ENCODE results near the gene FUZ. TPM values are rescaled to one million over a fixed set of nuclear protein-coding genes. Genes with fewer than 3 reads are reported as not detected.

FUZ gene
- total RNA-seq, 1 donor from 2014 or later: 8.3 TPM

DNA sequence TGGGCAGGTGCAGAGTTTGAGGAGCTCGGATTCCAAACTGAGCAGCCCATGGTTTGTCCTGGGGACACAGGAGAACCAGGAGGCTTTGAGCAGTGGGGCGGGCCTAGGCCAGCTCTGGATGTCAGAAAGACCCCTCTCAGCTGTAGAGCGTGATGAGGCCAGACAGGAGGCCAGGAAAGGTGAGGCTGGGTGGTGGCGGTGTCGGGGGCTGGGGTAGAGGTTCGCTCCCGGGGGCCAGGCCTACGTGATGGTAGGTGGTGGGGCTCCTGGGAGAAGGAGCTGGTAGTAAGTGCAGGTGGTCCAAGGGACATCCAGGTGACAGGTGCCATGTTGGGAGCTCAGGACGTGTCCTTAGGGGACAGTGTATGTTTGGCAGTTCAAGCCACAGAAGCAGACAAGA is 24.3 kb upstream of the FUZ start:
- H3K4me3 ChIP-seq (ENCODE audit: low read depth, low read length): no peak overlapping the region
- DNase-seq (ENCODE audit: low read depth): no peak
- TF ChIP-seq, protein P1, sequence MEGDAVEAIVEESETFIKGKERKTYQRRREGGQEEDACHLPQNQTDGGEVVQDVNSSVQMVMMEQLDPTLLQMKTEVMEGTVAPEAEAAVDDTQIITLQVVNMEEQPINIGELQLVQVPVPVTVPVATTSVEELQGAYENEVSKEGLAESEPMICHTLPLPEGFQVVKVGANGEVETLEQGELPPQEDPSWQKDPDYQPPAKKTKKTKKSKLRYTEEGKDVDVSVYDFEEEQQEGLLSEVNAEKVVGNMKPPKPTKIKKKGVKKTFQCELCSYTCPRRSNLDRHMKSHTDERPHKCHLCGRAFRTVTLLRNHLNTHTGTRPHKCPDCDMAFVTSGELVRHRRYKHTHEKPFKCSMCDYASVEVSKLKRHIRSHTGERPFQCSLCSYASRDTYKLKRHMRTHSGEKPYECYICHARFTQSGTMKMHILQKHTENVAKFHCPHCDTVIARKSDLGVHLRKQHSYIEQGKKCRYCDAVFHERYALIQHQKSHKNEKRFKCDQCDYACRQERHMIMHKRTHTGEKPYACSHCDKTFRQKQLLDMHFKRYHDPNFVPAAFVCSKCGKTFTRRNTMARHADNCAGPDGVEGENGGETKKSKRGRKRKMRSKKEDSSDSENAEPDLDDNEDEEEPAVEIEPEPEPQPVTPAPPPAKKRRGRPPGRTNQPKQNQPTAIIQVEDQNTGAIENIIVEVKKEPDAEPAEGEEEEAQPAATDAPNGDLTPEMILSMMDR (conservative IDR thresholded peaks at IDR 0.05; ENCODE audit: low read depth, low read length): no peak

DNA sequence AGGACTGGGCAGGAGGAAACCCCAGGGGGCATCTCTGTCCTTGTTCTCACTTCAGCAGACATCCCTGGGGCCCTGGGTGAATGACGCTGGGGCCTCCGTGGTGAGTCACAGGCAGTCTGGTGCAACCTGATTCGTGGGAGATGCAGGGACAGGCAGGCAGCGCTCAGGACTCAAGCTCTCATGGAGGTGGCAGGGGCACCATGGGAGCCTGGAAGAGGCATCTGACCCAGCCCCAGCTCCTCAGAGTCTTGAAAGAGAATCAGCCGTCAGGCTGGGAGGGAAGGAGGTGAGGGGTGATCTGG is 23.9 kb upstream of the FUZ start:
- no peak for DNase-seq (ENCODE audit: low read depth)
- no peak overlapping the region for H3K4me3 ChIP-seq (ENCODE audit: low read depth, low read length)
- TF ChIP-seq, protein P1 (conservative IDR thresholded peaks at IDR 0.05; ENCODE audit: low read depth, low read length): no peak

DNA sequence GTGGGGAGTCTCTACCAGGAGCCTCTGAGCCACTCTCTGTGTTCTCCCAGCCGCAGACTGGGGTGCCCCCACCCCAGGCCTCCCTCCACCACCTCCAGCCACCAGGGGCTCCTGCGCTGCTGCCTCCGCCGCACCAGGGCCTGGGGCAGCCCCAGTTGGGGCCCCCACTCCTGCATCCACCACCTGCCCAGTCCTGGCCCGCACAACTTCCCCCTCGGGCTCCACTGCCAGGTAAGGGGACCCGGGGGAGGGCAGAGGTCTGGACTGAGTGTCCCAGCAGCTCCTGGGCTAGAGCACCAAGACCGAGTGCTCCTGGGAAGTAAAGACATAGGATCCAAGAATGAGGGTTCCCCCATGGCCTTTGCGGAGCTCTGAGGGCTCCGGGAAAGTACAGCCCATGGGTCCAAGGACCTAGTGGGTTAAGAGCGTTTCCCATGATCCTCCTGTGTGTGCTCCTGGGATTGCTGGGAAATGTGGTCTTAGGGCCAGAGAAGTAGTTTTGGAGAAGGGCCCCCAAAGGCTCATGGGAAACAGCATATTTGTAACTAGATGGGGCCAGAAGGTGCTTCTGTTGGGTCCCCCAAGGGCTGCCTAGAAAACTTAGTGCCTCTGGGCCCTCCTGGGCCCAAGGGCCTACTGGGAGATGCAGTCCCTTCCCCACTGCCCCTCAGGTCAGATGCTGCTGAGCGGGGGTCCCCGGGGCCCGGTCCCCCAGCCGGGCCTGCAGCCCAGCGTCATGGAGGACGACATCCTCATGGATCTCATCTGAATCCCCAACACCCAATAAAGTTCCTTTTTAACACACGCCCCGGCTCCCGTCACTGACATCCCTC is 23.3 kb upstream of the FUZ start:
- DNase-seq (ENCODE audit: low read depth): no peak
- TF ChIP-seq, protein P1 (conservative IDR thresholded peaks at IDR 0.05; ENCODE audit: low read depth, low read length): no peak
- no peak overlapping the region for H3K4me3 ChIP-seq (ENCODE audit: low read depth, low read length)

DNA sequence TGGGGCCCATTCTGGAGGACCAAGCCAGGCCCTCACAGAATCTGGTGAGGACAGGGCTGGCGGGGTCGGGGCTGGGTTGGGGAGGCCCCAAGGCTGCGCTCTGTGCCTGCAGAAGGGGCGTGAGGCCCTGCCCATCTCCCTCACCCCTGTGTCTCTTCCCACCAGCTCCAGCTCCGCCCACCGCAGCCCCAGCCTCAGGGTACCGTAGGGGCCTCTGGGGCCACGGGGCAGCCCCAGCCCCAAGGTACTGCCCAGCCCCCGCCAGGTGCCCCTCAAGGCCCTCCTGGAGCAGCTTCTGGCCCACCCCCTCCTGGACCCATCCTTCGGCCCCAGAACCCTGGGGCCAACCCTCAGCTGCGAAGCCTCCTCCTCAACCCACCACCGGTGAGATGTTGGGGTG is 22.5 kb upstream of the FUZ start:
- DNase-seq (ENCODE audit: low read depth): no peak
- no peak overlapping the region for H3K4me3 ChIP-seq (ENCODE audit: low read depth, low read length)
- TF ChIP-seq, protein P1 (conservative IDR thresholded peaks at IDR 0.05; ENCODE audit: low read depth, low read length): no peak

DNA sequence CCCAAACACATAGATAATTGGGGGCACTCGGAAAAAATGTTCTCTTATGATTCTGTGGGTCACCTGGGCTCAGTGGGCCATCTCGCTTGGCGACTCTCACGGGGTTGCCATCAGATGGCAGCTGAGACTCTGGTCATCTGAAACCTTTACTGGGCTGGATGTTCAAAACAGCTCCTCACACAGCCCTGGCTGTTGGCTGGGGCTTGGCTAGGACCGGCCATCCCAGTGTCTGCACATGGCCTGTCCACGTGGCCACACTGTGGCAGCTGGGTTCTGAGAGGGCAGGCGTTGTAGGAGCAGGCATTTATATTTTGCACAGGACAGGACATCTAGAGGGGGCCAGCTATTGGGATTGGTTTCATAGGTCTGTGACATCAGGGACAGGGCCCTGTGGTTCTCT is 20.5 kb upstream of the FUZ start:
- no peak for DNase-seq (ENCODE audit: low read depth)
- TF ChIP-seq, protein P1 (conservative IDR thresholded peaks at IDR 0.05; ENCODE audit: low read depth, low read length): no peak
- no peak overlapping the region for H3K4me3 ChIP-seq (ENCODE audit: low read depth, low read length)

DNA sequence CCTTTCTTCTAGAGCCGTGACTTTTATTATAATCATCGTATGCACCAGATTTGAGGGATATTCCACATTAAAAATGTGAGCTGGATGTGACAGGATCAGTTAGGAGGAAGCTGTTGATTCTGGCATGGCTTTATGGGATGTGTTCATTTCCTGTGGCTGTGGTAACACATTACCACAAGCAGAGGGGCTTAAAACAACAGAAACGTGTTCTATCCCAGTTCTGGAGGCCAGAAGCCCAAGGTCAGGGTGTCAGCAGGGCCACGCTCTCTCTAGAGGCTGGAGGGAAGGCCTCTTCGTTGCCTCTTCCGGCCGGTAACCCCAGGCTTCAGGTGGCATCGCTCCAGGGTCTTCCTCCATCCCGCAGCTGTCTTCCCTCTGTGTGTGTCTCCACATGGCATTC is 19.5 kb upstream of the FUZ start:
- DNase-seq (ENCODE audit: low read depth): no peak
- no peak overlapping the region for H3K4me3 ChIP-seq (ENCODE audit: low read depth, low read length)
- TF ChIP-seq, protein P1 (conservative IDR thresholded peaks at IDR 0.05; ENCODE audit: low read depth, low read length): no peak

DNA sequence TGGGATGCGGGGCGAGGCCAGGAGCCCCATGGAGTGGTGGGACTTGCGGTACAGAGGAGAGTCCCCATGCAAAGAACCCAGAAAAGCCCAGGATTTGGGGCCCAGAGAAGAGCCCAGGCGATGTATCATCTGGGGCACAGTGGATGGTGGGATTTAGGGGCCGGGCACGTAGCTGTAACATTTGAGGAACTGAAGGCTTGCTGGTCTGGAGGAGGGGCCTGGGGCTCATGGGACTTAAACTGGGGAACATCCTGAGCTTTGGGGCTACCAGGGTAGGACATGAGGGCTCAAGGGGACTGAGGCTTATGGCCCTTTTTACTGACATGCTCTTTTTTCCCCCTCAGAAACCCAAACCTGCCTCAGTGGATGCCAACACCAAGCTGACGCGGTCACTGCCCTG is 18.5 kb upstream of the FUZ start:
- H3K4me3 ChIP-seq (ENCODE audit: low read depth, low read length): no peak overlapping the region
- TF ChIP-seq, protein P1 (conservative IDR thresholded peaks at IDR 0.05; ENCODE audit: low read depth, low read length): no peak
- no peak for DNase-seq (ENCODE audit: low read depth)
